ENCODE data around the gene RPS6KA2.
"Not testable (repeated sequence)": the region's sequence is repeated elsewhere in the genome, so short reads cannot be mapped to it uniquely, and the experiment has no call there.

The RPS6KA2 gene

GRCh38 chr6:166655713-166656229 lies 28.7 kb upstream of the RPS6KA2 start:
- DNase-seq: no peak

DNA sequence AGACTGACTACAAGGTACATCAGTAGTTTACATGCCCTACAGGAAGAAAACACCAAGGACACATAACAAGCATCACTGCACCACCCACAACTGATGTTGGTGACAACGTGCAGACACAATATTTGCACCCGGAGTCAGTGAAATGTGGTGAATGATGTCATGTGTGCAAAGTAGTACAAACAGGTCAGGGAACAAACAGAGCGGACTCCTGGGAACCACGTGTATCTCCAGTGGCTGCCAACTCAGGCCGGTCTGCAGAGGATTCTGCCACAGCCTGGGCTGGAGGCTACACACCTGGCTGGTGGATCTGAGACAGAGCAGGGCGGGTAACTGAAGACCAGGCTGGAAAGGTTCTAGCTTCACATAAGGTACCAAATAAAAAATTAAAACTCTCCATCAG lies 28.2 kb upstream of the RPS6KA2 start:
- no peak for DNase-seq

DNA sequence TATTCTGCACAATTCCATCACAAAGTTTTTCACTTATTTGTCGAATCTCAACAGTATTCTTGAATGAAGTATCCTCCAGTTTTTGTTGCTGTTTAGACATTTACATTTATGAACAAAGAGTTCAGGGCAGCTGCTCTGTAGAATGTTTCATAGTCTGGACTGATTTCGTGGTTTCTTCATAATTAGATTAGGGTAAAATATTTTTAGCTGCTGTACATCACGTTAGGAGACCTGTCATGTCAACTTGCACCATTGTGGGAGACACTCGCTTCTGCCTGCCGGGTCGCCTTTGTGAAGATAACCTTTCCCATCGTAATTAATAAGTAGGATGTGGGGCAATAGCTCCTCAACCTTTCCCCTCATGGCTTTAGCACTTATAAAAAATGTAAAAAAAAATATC lies 27.5 kb upstream of the RPS6KA2 start:
- no peak for DNase-seq

- DNase-seq: no peak
Observed at GRCh38 chr6:166653639-166653941, 26.5 kb upstream of the RPS6KA2 start.

- no peak for DNase-seq
Observed at GRCh38 chr6:166650824-166651807, 24.1 kb upstream of the RPS6KA2 start.

- no peak for DNase-seq
Observed at GRCh38 chr6:166650047-166650446, 23.0 kb upstream of the RPS6KA2 start.

- DNase-seq: no peak
Observed at GRCh38 chr6:166648846-166649245, 21.8 kb upstream of the RPS6KA2 start.

- no peak for DNase-seq
Observed at GRCh38 chr6:166647896-166648295, 20.8 kb upstream of the RPS6KA2 start.

DNA sequence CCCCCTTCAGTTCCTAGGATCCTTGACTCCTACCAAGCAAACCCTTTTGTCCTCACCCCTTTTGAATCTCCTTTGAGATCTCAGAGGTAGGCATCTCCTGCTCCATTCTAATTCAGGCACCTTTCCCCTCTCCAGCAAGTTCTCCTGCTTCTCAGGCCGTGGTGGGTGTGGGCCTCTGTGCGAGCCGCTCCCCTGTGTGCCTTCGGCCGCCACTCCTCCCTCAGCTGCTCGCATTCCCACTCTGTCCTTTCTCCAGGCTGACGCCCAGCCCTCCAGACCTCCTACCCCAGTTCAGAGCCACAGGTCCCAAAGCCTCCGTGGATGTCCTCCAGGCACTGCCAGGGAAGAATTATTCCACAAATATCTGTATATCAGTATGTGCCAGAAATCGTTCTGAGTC lies 19.7 kb upstream of the RPS6KA2 start:
- DNase-seq: no peak

GRCh38 chr6:166645896-166646295 lies 18.8 kb upstream of the RPS6KA2 start:
- DNase-seq: no peak

- no peak for DNase-seq
Observed at GRCh38 chr6:166644681-166645080, 17.6 kb upstream of the RPS6KA2 start.

GRCh38 chr6:166643891-166644590 lies 17.0 kb upstream of the RPS6KA2 start:
- no peak for DNase-seq

- no peak for DNase-seq
Observed at GRCh38 chr6:166642646-166643045, 15.6 kb upstream of the RPS6KA2 start.

DNA sequence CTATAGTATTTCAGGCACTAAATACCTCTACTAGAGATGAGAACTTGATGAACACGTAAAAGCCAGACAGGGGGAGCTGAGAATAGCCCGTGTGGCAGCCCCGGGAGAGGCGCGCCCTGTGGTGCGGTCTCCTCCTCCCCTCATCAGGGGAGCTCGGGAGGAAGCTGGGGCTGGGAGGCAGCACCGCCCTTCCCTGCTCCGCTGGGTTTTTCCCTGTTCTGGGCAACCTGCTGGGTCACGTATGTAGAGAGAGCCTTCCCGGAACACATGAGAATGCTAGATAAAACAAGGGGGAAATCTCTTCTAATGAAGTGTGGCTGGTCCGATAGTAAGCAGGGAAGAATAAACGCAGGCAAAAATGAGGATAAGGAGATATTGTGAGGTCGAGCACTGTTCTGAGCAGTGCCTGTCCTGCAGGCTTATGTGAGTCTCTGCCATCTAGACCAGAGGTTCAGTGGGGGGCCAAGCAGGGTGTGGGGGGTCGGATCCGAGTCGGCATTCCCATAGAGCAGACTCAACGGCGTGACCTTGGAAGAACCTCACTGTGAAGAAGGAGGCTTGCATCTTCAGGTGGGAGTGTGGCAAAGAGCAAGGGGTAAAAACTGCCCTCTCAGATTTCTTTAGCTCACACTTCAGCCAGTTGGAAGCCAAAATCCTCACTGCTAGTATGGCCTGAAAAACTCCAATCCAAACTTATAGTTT lies 13.4 kb upstream of the RPS6KA2 start:
- no peak for DNase-seq

GRCh38 chr6:166639921-166640320 lies 12.9 kb upstream of the RPS6KA2 start:
- DNase-seq: no peak

- no peak for DNase-seq
Observed at GRCh38 chr6:166638573-166638964, 11.5 kb upstream of the RPS6KA2 start.

DNA sequence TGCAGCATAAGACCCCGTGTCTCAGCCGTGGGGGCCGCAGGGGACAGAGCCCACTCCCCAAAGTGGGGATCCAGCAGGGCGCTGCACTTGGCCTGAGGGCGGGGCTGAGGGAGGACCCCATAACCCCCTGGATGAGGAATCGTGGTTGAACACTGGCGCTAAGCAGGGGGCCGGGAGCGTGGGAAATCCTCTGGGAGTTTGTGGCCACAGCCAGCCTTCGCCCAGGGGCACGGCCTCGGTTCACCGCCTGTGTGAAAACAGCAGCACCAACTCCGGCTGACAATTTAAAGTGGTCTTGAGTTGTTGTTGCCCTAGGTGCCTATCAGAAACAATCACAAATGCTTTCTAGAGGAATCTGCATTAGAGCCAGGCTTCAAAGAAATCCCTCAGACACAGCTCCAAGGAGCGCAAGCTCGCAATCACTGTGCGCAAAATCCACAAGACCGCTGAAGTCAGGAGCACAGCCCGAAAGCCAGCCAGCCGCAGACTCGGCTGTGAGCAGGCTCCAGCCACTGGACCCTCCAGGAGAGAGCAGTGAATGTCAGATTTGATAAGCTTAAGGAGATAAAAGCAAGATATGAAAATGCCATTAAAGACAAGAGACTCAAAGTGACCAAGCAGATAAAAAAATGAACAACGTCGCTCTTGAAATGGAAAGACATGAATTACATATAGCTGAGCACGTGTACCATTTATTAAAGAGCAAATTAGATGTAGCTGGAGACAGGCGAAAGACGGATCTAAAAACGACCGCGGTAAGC lies 10.9 kb upstream of the RPS6KA2 start:
- no peak for DNase-seq

- no peak for DNase-seq
Observed at GRCh38 chr6:166636934-166637333, 9.9 kb upstream of the RPS6KA2 start.

DNA sequence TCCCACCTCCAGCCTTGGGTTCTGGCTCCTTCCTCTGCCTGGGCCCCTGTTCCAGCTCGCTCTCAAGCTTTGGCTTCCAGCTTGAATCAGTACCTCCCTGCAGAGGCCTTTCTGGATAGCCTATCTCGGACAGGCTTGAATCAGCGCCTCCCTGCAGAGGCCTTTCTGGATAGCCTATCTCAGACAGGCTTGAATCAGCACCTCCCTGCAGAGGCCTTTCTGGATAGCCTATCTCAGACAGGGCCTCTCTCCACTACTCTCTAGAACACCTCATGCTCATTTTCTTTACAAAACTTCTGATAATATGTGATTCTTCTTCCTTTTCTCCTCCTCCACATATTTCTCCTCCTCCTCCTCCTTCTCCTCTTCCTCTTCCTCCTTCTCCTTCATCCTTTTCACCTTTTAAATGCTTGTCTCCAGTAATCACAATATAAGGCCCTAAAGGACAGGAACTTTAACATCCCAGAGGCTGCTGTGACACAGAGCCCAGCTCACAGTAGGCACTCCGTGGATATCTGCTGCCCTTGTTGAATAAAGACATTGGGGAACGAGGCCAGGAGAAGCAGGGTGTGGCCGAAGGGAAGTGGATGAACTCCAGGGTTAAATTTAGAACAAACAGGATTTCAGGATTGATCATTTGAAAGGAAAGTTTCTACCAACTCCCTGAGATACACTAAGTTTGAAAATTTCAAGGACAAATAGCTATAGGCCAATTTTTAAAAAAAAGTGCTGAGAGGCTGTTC lies 9.3 kb upstream of the RPS6KA2 start:
- DNase-seq: no peak

GRCh38 chr6:166635013-166635970 lies 8.2 kb upstream of the RPS6KA2 start:
- DNase-seq: no peak

DNA sequence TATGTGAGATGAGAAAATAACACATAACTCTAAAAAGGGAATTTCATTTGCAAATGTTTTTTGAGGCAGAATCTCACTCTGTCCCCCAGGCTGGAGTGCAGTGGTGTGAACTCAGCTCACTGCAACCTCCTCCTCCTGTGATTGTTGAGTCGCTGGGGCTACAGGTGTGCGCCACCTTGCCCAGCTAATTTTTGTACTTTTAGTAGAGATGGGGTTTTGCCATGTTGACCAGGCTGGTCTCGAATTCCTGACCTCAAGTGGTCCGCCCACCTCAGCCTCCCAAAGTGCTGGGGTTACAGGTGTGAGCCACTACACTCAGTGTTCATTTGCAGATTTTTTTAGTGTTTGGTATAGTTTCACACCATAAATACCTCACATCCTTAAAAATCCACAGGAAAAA lies 7.5 kb upstream of the RPS6KA2 start:
- DNase-seq: not testable (repeated sequence)

Measured in activated T-cell treated with anti-CD3 and anti-CD28 coated beads, Interleukin-2, amount 50 U/mL, for 1 hour (primary cell).